Measurements from ENCODE around the gene FANCB.

GRCh38 chrX:14825851-14826250 lies 47.0 kb downstream of the FANCB start:
- no peak for TF ChIP-seq CTCF (conservative IDR thresholded peaks at IDR 0.05; ENCODE audit: low read depth, low read length)
- no peak for TF ChIP-seq EZH2 (IDR thresholded peaks at IDR 0.05; ENCODE audit: low read length, unreplicated experiment)

All from PC-3 (cell line).